HG02763 (cell line): ENCODE measurements around the gene CDC42EP2.

Experiments used
- ATAC-seq: cut with Tn5 transposase; IDR thresholded peaks from one replicate; pipeline ENCODE4 v1.9.1; 2021; ENCODE audit warnings: mild to moderate bottlenecking, moderate library complexity; ENCODE audit not compliant: unreplicated experiment

Gene CDC42EP2

GRCh38 chr11:65355013-65355775 lies 40.5 kb downstream of the CDC42EP2 start:
- ATAC-seq, result peak; percentile 19

- ATAC-seq, result no peak
Observed at GRCh38 chr11:65355776-65356393, 41.2 kb downstream of the CDC42EP2 start.

GRCh38 chr11:65356394-65356972 lies 41.8 kb downstream of the CDC42EP2 start:
- no peak for ATAC-seq

DNA sequence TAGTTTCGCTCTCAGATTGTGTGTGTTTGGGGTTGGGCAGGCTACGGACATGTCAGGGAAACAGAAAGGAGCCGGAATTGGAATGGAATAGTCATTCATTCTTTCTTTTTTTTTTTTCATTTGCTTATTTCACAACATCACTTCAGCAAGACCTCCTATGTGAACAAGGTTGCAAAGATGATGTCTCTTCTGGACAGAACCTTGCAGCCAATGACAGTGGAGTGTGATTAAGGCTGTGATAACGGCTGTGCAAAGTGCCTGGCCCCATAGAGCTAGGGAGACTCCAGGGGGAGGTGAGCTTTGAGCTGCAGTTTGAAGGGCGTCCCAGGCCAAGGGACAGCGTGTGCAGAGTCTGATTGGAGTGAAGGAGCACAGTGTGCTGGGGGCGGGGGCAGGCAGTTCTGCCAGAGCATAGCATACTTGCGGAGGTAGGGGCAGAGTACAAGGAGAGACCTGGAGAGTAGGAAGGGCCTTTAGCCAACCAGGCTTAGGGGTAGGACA lies 43.2 kb downstream of the CDC42EP2 start:
- no peak for ATAC-seq

DNA sequence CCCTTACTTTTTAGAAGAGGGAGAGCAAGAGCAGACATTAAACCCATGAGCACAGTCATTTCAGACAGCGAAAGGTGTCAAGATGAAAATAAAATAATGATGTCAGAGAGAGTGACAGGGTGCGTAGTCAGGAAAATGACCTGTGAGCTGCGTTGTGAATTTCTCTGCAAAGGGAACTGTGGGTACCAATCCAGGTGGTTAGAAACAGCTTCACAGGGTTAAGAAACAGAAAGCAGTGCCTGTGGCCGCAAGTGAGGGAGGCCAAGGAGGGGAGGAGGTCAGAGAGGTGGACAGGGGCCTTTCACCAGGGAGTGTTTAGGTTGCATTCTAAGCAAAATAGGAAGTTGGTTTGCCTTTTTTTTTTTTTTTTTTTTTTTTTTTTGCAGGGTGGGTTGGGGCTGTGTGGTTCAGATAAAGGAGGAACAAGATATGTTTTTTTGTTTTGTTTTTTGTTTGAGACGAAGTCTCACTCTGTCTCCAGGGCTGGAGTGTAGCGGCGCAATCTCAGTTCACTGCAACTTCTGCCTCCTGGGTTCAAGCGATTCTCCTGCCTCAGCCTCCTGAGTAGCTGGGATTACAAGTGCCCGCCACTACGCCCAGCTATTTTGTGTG lies 47.8 kb downstream of the CDC42EP2 start:
- ATAC-seq, result no peak

GRCh38 chr11:65362966-65363365 lies 48.3 kb downstream of the CDC42EP2 start:
- ATAC-seq, result no peak

DNA sequence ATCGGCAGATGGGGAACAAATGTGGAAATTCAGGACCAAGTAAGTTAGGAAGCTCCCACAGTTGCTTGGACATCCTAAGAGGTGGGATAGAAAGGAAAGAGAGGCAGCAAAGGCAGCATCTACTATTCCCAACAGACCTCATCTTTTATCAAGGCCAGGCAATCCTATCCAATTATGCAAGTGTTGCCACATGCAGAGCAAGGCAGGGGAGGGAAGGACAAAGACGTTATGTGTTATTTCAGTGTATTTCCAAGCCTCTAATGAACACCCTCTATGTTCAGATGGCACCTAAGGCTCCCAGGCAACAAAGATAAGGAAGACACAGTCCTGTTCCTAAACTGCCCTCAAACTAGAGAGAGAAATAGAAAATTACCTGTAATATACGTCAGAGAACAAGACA lies 49.1 kb downstream of the CDC42EP2 start:
- no peak for ATAC-seq

- ATAC-seq, result no peak
Observed at GRCh38 chr11:65366340-65366773, 51.7 kb downstream of the CDC42EP2 start.

DNA sequence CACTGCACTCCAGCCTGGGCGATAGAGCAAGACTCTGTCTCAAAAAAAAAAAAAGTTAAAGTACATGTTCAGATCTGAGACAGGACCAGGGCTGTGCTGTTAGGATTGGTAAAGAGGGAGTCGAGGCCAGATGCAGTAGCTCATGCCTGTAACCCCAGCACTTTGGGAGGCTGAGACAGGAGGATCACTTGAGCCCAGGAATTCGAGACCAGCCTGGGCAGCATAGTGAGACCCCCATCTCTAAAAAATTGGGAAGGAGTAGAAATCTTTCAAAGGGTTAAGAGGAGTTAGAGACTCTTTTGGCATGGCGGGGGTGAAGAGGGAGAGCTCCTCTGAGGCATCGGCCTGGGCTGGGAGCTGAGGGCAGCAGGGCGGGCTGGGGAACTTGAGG lies 56.0 kb downstream of the CDC42EP2 start:
- ATAC-seq, result no peak
